ENCODE data around the gene ZNF652.

The ZNF652 gene

GRCh38 chr17:49318435-49318965 lies 43.5 kb downstream of the ZNF652 start:
- H3K9me3 ChIP-seq (ENCODE audit: control insufficient read depth, low read length), result no peaks in the 10 kb centered on the region
- H3K79me2 ChIP-seq, result no peaks in the 10 kb centered on the region
- no peak overlapping the region for H3K27ac ChIP-seq
- no peaks in the 10 kb centered on the region for H3K36me3 ChIP-seq (ENCODE audit: control insufficient read depth, insufficient read depth, low read length)
- no peak overlapping the region for H3K9ac ChIP-seq
- H3K4me3 ChIP-seq (ENCODE audit: low read depth, low read length), result no peak overlapping the region
- H2AFZ ChIP-seq, result no peak overlapping the region
- TF ChIP-seq CTCF (IDR thresholded peaks at IDR 0.05), result no peak
- H3K4me2 ChIP-seq (ENCODE audit: low read length), result no peak overlapping the region
- H3K27me3 ChIP-seq (ENCODE audit: control insufficient read depth, insufficient read depth, low read length), result no peaks in the 10 kb centered on the region
- H3K4me1 ChIP-seq, result no peaks in the 10 kb centered on the region

GRCh38 chr17:49316889-49317675 lies 45.0 kb downstream of the ZNF652 start:
- H3K27ac ChIP-seq, result no peak overlapping the region

GRCh38 chr17:49316258-49316570 lies 45.8 kb downstream of the ZNF652 start:
- H3K4me2 ChIP-seq (ENCODE audit: low read length), result no peak overlapping the region
- H3K4me1 ChIP-seq, result no peaks in the 10 kb centered on the region
- no peaks in the 10 kb centered on the region for H3K36me3 ChIP-seq (ENCODE audit: control insufficient read depth, insufficient read depth, low read length)
- no peaks in the 10 kb centered on the region for H3K9me3 ChIP-seq (ENCODE audit: control insufficient read depth, low read length)
- H3K4me3 ChIP-seq (ENCODE audit: low read depth, low read length), result no peak overlapping the region
- no peak overlapping the region for H3K27ac ChIP-seq
- no peaks in the 10 kb centered on the region for H3K79me2 ChIP-seq
- H3K9ac ChIP-seq, result no peak overlapping the region
- no peak for TF ChIP-seq CTCF (IDR thresholded peaks at IDR 0.05)
- no peaks in the 10 kb centered on the region for H3K27me3 ChIP-seq (ENCODE audit: control insufficient read depth, insufficient read depth, low read length)
- no peak overlapping the region for H2AFZ ChIP-seq

More at GRCh38 chr17:49316889-49317675, 45.0 kb downstream of the ZNF652 start:
- Histone ChIP-seq H3K9ac (no peak overlapping the region), H3K9me3 (ENCODE audit: control insufficient read depth, low read length) (no peaks in the 10 kb centered on the region), H3K4me2 (ENCODE audit: low read length) (no peak overlapping the region), H2AFZ (no peak overlapping the region), H3K4me3 (ENCODE audit: low read depth, low read length) (no peak overlapping the region), H3K4me1 (no peaks in the 10 kb centered on the region), H3K36me3 (ENCODE audit: control insufficient read depth, insufficient read depth, low read length) (no peaks in the 10 kb centered on the region), H3K79me2 (no peaks in the 10 kb centered on the region), H3K27me3 (ENCODE audit: control insufficient read depth, insufficient read depth, low read length) (no peaks in the 10 kb centered on the region)
- no peak for TF ChIP-seq CTCF (IDR thresholded peaks at IDR 0.05)

GRCh38 chr17:49315551-49316257 lies 46.3 kb downstream of the ZNF652 start:
- H3K27me3 ChIP-seq (ENCODE audit: control insufficient read depth, insufficient read depth, low read length), result no peaks in the 10 kb centered on the region
- TF ChIP-seq CTCF (IDR thresholded peaks at IDR 0.05), result peak; percentile 89
- H3K9ac ChIP-seq, result no peak overlapping the region
- no peak overlapping the region for H2AFZ ChIP-seq
- H3K79me2 ChIP-seq, result no peaks in the 10 kb centered on the region
- no peaks in the 10 kb centered on the region for H3K4me1 ChIP-seq
- no peak overlapping the region for H3K27ac ChIP-seq
- no peaks in the 10 kb centered on the region for H3K36me3 ChIP-seq (ENCODE audit: control insufficient read depth, insufficient read depth, low read length)
- H3K4me2 ChIP-seq (ENCODE audit: low read length), result no peak overlapping the region
- H3K9me3 ChIP-seq (ENCODE audit: control insufficient read depth, low read length), result no peaks in the 10 kb centered on the region
- no peak overlapping the region for H3K4me3 ChIP-seq (ENCODE audit: low read depth, low read length)
